Measurements from ENCODE around the gene ABCA4.
"Not testable (repeated sequence)": the region's sequence is repeated elsewhere in the genome, so short reads cannot be mapped to it uniquely, and the experiment has no call there.

The ABCA4 gene

DNA sequence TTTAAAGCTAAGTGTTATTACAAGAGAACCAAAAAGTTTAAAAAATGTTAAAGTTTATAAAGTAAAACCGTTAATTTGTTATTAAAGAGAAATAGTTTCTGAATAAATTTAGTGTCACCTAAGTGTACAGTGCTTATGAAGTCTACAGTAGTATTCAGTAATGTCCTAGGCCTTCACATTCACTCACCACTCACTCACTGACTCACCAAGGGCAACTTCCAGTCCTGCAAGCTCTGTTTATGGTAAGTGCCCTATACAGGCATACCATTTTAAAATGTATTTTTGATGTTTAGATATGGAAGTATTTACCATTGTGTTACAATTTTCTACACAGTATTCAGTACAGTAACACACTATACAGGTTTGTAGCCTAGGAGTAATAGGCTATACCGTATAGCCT, 151.6 kb downstream of the ABCA4 start:
- no peak for DNase-seq

- no peak for DNase-seq
These were observed 153.6 kb downstream of the ABCA4 start for GRCh38 chr1:93967306-93967705.

DNA sequence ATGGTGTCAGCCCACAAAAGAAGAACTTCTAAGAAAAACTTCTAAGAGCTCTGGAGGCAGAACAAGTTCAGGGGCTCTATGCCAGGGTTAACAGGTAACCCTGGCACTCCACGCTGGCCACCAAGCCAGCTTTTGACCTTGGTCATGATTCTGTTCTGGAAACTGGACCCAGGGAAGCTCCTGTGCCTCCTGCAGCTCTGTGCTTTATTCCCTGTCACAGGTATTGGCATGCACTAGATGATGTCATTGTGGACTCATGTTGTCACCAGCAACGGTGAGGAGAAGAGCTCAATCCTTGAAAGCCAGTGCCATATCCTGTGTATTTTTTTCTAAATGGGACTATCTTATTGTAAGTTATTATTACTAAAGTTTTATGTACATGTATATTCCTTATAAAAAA, 155.1 kb downstream of the ABCA4 start:
- DNase-seq = no peak

GRCh38 chr1:93965256-93965655, 155.7 kb downstream of the ABCA4 start:
- no peak for DNase-seq

DNA sequence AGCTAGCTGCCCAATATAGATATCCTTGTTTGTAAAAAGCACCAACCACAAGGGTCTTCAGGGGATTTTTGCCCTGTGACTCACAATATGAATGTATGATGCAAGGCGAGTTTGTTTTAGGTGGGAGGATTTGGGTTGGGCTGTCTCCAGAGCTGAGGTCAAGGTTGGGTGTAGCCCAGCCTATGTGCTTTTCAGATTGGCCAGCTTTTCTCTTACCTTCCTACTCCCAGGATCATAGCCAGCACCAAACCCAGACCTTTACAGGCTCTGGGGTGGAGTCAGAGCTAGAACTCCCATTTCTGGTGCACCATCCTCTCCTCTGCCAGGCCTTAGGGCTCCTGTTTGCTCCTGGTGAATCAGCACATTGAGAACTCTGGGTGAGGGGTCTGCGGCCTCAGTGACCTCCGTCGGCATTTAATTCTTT, 156.2 kb downstream of the ABCA4 start:
- no peak for DNase-seq

GRCh38 chr1:93964096-93964776, 156.7 kb downstream of the ABCA4 start:
- DNase-seq = no peak

DNA sequence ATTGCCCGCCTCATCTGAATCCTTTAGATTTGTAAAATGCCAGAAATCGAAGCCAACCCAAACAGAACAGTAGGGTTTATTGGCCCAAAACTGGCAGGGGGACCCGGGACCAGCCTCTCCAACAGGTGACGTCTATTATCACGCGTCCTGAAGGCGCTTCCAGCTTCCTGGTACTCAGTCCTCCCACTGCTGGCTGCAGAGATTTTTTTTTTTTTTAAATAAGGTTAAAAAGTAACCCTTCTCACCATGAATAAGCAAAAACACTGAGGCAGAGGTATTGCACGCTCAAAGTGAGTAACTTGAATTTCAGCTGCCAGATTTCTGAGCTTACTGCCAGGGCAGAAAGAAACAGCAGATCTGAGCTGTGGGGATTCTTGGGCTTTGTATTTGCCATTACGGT, 157.4 kb downstream of the ABCA4 start:
- DNase-seq = no peak

DNA sequence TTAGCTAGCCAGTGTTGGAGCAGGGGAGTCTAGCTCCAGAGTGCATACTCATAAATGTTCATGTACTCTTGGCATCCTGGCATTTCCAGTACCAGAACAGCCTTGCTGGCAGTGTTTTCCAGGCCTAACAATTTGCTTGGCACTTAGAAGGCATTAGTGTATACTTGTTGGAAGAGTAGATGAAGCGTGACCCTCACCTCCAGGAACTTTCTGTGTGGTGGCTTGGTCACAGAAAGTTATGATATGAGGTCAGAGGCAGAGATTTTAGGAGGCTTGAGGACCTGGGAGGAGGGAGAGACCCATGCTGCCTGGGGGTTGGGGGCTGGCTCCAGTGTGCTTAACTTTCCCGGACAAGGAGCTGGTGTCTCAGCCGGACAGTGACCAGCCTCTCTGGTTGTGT, 159.0 kb downstream of the ABCA4 start:
- DNase-seq = no peak

DNA sequence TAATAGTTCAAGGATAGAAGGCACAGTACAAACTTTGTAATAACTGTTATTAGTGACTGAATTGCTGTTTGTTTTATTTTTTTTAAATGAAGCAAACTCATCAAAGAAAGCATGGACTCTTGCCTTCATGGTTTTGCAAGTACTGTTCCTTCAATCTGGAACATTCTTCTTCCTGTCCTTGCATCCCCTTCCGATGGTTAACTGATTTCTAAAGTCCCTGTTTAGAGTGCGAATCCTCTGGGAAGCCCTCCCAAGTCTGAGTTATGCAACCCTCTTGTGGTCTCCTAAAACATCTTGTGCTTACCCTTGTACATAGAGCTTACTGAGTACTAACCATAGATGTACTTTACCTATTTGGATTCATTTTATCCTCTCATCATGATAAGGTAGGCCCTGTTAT, 159.5 kb downstream of the ABCA4 start:
- no peak for DNase-seq

DNA sequence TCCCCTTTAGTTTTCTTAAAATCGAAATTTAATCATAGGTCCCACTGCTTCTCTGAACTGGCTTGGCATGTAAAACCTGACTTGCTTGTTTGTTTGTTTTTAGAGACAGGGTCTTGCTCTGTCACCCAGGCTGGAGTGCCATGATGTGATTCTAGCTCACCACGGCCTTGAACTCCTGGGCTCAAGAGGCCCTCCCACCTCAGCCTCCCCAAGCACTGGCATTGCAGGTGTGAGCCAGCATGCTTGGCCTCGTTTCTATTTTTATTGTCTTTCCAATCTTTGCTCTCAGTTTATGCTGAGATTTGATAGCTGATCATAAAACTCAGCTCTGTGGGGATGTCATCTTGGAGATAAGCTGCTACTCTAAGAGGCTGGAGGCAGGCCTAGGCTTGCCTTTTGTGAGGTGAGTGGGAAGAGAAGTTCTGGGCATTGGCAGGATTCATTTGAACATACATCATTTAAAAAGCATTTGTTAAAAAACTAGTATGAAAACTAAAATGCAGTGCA, 160.3 kb downstream of the ABCA4 start:
- no peak for DNase-seq

GRCh38 chr1:93959413-93959812, 161.5 kb downstream of the ABCA4 start:
- DNase-seq = no peak

DNA sequence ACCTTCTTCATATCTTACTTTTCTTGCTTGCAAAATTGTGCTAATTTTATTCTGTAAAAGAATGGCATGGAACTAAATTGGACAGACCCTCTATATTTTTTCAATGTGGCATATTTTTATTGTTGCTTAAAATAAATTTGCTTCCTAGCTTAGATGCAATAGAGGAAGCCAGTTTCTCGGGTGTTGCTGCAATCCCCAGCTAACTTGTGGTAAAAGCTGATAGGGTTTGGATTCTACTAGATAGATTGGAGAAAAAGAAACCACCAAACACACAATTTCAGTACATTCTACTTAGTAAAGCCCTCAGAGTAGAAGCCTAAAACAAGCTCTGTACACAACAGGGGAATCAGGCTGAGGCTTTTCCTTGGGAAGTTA, 162.2 kb downstream of the ABCA4 start:
- no peak for DNase-seq

DNA sequence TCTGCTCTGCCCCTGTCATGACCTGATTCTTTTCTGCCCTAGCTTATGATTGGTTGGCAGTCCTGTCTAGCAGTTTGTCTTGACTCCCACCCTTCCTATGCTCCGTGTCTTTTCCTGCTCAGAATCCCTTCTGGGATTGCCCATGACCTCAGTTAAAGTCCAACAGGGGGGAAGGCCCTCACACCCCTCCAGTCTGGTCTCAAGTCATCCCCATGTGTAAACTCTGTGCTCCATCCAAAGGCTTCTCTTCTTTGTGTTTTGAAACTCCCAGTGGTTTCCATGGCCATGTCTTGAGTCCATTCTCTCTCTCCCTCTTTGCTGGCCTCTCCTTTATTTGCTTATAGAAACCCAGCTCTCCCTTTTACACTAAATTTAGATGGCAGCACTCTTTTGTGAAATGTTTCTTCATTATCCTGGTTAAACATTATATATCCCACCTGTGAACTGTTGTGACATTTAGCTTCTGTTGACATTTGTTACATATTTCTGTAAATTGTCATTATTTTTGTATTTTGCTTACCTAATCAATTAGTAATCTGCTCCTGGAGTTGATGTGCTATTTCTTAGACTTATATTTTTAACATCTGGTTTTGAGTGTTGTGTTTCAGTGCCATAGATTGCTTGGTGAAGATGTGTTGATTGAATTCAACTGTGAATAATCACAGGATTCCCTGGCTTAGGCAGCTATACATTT, 162.8 kb downstream of the ABCA4 start:
- DNase-seq = no peak

GRCh38 chr1:93955765-93956164, 165.2 kb downstream of the ABCA4 start:
- no peak for DNase-seq

DNA sequence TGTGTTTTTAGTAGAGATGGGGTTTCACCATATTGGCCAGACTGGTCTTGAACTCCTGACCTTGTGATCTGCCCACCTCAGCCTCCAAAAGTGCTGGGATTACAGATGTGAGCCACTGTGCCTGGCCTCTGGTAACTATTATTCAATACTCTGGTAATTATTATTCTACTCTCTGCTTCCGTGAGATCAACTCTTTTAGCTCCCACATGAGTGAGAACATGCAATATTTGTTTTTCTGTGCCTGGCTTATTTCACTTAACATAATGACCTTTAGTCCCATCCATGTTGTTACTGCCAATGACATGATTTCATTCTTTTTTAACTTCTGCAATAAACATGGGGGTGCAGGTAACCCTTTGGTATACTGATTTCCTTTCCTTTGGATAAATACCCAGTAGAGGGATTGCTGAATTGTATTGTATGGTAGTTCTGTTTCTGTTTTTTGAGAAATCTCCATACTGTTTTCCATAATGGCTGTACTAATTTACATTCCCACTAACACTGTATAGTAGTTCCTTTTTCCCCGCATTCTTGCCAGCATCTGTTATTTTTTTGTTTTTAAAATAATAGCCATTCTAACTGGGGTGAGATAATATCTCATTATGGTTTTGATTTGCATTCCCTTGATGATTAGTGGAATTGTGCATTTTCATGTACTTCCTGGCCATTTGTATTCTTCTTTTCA, 173.8 kb downstream of the ABCA4 start:
- DNase-seq = not testable (repeated sequence)
